HCT116 (cell line): Measurements from ENCODE around the gene SCAI.

Source experiments
- CEBPB ChIP-seq: IDR thresholded peaks from 2 replicates; pipeline ENCODE4 v1.6.1; 2012; ENCODE audit warnings: low read depth
- CTCF ChIP-seq, 3 experiments: fragments of 200-600 bp in 1 of 3; sonication (generic) in 1 of 3; IDR thresholded peaks in 2 of 3; conservative IDR thresholded peaks in 1 of 3; 2 replicates each; pipeline ENCODE4 v1.5.1; 2012 to 2017; ENCODE audit warnings: low read depth in 2 of 3, low read length in 2 of 3, antibody characterized with exemption in 1 of 3, borderline replicate concordance in 1 of 3, control low read depth in 1 of 3, mild to moderate bottlenecking in 1 of 3, mixed read lengths in 1 of 3, mixed run types in 1 of 3, moderate library complexity in 1 of 3; ENCODE audit not compliant: insufficient read depth in 1 of 3
- EZH2 ChIP-seq: fragments of 200-600 bp; sonication (generic); IDR thresholded peaks from 2 replicates; pipeline ENCODE4 v1.6.1; 2017; ENCODE audit warnings: antibody characterized with exemption, mixed run types
- EZH2phosphoT487 ChIP-seq: fragments of 200-600 bp; IDR thresholded peaks from 2 replicates; pipeline ENCODE4 v1.6.1; 2018; ENCODE audit warnings: antibody characterized with exemption, borderline replicate concordance
- POLR2A ChIP-seq: IDR thresholded peaks from 2 replicates; pipeline ENCODE4 v1.7.0; 2011; ENCODE audit warnings: borderline replicate concordance; ENCODE audit not compliant: insufficient read depth, insufficient read length; ENCODE audit errors: extremely low read depth
- POLR2AphosphoS5 ChIP-seq: IDR thresholded peaks from 2 replicates; pipeline ENCODE4 v1.6.1; 2011; ENCODE audit warnings: mild to moderate bottlenecking, low read depth, low read length, moderate library complexity
- REST ChIP-seq: IDR thresholded peaks from 2 replicates; pipeline ENCODE4 v1.6.1; 2012; ENCODE audit warnings: low read depth
- SIN3A ChIP-seq: IDR thresholded peaks from 2 replicates; pipeline ENCODE4 v1.6.1; 2012; ENCODE audit warnings: low read depth
- ZNF274 ChIP-seq: fragments of 200-500 bp; sonication (Bioruptor generic); IDR thresholded peaks from 2 replicates; pipeline ENCODE4 v1.6.1; 2014; ENCODE audit warnings: mild to moderate bottlenecking, low read depth, low read length, inconsistent platforms

- TF ChIP-seq CTCF (IDR thresholded peaks at IDR 0.05 in 2 of 3, conservative IDR thresholded peaks at IDR 0.05 in 1 of 3; ENCODE audit: borderline replicate concordance in 1 of 3, insufficient read depth in 1 of 3, low read depth in 2 of 3, low read length in 2 of 3) (no peak), POLR2AphosphoS5 (no peak), POLR2A (no peak), EZH2 (no peak), ZNF274 (no peak), SIN3A (no peak), REST (no peak), EZH2phosphoT487 (no peak), CEBPB (no peak)
Measured at GRCh38 chr9:125134976-125135375, 8.4 kb downstream of the SCAI start.
